HG02981 (cell line): Measurements from ENCODE around the gene FSIP1.

Source experiments
- ATAC-seq: cut with Tn5 transposase; IDR thresholded peaks from one replicate; pipeline ENCODE4 v1.9.1; 2021; ENCODE audit warnings: mild to moderate bottlenecking, moderate library complexity; ENCODE audit not compliant: unreplicated experiment

The FSIP1 gene

GRCh38 chr15:39597751-39598185, 184.9 kb downstream of the FSIP1 start:
- ATAC-seq = no peak

GRCh38 chr15:39597336-39597735, 185.3 kb downstream of the FSIP1 start:
- ATAC-seq = no peak

- ATAC-seq = no peak
Observed at GRCh38 chr15:39596358-39597051, 186.1 kb downstream of the FSIP1 start.

DNA sequence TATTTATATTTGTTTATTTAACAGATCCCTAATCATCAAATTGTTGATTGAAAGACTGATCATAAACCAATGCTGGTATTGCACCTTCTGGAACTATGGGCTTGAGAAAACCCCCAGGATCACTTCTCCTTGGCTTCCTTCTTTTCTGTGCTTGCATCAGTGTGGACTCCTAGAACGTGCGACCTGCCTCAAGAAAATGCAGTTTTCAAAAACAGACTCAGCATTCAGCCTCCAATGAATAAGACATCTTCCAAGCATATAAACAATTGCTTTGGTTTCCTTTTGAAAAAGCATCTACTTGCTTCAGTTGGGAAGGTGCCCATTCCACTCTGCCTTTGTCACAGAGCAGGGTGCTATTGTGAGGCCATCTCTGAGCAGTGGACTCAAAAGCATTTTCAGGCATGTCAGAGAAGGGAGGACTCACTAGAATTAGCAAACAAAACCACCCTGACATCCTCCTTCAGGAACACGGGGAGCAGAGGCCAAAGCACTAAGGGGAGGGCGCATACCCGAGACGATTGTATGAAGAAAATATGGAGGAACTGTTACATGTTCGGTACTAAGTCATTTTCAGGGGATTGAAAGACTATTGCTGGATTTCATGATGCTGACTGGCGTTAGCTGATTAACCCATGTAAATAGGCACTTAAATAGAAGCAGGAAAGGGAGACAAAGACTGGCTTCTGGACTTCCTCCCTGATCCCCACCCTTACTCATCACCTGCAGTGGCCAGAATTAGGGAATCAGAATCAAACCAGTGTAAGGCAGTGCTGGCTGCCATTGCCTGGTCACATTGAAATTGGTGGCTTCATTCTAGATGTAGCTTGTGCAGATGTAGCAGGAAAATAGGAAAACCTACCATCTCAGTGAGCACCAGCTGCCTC, 187.1 kb downstream of the FSIP1 start:
- ATAC-seq = no peak

DNA sequence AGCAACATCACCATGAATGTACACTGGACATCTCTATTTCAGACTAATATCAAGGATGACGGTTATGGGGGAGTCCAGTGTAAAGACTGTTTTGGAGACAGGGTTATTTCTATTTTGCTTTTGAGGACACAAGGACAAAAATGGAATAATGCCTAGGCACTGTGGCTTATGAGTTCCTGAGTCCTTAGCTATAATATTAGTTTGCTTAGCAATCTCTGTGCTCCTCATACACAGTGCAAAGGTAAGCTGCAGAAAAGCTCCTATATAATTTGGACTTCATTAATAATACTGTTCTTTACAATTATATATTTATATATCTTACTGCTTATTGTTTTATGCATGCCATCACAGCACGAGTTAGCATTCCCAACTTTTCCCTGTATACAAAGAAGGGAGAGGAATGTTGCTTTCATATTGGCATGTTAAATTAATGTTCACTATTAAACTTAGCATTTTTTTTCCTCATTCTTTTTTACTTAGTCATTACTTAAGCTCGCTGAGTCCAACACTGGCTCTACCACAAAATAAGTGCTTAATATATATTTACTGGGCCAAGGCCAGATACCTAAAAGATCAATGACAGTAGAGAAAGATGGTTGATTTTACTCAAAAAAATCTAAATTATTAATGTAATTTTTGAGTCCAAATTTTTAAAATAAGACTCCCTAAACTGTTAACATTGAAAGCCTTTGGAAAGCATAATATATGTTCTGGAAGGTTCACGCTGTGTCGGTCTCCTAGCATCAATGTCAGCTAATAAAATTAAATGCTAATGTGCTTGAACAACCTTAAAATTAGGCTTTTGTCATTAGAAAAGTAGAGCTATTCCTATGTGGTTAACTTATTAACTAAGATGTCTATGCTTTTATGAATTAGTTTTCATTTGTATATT, 187.9 kb downstream of the FSIP1 start:
- ATAC-seq = no peak

- no peak for ATAC-seq
Observed at GRCh38 chr15:39593656-39594445, 188.8 kb downstream of the FSIP1 start.

DNA sequence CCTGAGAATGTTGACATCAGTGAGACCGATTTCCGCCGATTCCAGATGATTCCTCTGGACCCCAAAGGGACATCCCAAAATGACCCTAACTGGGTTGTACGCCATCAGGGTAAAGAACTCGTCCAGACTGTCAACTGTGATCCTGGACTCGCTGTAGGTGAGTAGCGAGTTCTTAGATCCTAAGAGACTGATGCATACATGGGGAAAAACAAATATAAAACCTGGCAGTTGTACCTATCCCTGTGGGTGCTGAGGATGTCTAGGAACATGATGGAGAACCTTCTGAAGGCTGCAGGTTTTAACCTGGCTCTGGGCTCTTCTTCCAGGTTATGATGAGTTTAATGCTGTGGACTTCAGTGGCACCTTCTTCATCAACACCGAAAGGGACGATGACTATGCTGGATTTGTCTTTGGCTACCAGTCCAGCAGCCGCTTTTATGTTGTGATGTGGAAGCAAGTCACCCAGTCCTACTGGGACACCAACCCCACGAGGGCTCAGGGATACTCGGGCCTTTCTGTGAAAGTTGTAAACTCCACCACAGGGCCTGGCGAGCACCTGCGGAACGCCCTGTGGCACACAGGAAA, 189.5 kb downstream of the FSIP1 start:
- ATAC-seq = no peak

DNA sequence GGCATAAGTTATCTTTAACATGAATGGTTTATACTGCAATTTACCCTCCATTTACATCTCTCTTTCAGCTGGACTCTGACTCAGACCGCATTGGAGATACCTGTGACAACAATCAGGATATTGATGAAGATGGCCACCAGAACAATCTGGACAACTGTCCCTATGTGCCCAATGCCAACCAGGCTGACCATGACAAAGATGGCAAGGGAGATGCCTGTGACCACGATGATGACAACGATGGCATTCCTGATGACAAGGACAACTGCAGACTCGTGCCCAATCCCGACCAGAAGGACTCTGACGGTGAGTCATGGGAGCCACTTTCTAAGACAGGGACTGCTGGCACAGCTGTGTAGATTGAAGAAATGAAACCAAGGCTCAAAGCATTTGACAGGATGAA, 190.1 kb downstream of the FSIP1 start:
- ATAC-seq = no peak

DNA sequence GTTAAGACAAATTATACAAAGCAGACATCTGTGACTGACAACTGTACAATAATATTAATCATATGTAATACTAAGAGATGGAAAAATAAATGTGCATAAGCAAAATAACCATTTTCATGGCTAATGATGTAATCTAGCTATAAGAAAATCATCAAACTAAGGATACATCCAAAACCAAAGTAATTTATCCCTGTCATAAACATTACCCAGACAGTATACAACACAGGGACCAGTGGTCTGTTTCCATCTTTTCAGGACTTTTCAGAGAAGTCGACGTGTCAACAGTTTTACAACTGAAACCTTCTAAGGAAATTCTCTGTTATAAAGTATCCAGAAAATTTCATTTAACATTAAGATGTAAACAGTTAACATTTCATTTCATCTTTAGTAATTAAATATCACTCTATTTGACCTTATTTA, 190.7 kb downstream of the FSIP1 start:
- ATAC-seq = no peak

- ATAC-seq = no peak
Observed at GRCh38 chr15:39591141-39591895, 191.3 kb downstream of the FSIP1 start.

DNA sequence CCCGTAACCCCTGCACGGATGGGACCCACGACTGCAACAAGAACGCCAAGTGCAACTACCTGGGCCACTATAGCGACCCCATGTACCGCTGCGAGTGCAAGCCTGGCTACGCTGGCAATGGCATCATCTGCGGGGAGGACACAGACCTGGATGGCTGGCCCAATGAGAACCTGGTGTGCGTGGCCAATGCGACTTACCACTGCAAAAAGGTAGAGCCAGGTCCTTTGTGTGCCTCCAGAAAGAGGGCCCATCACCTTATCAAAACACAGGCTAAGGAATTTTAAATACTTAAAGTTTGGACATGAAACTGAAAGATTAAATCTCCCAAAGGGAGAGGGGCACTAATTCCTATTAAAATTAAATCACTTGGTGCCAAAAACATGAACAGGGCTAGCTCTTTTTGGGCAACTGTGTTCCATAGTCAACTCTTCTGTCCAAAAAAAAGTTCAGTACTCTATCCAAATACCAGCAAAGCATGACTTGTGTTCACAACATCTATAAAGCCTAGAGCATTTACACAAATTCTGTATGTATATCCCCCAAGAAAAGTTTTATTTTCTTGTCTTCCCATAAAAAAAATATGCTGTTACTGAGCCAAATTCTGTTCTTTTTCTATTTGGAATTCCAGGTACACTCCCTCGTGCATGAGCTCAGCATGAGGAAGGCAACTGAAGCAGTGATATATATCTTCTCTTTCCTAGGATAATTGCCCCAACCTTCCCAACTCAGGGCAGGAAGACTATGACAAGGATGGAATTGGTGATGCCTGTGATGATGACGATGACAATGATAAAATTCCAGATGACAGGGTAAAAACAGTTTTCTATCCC, 192.6 kb downstream of the FSIP1 start:
- no peak for ATAC-seq

GRCh38 chr15:39589193-39589814, 193.3 kb downstream of the FSIP1 start:
- no peak for ATAC-seq

GRCh38 chr15:39588531-39589192, 194.0 kb downstream of the FSIP1 start:
- no peak for ATAC-seq

GRCh38 chr15:39587731-39588530, 194.7 kb downstream of the FSIP1 start:
- ATAC-seq = no peak

GRCh38 chr15:39587096-39587721, 195.4 kb downstream of the FSIP1 start:
- ATAC-seq = no peak
